GM21717 (cell line): ENCODE measurements around the gene TNS1.

Experiments used
- ATAC-seq: cut with Tn5 transposase; IDR thresholded peaks from one replicate; pipeline ENCODE4 v1.9.1; 2021; ENCODE audit warnings: mild to moderate bottlenecking, moderate library complexity; ENCODE audit not compliant: unreplicated experiment

TNS1 gene

GRCh38 chr2:217837530-217837929 lies 165.3 kb downstream of the TNS1 start:
- ATAC-seq: no peak

- ATAC-seq: no peak
These were observed 165.8 kb downstream of the TNS1 start for GRCh38 chr2:217836901-217837491.

- no peak for ATAC-seq
These were observed 166.6 kb downstream of the TNS1 start for GRCh38 chr2:217835931-217836891.

DNA sequence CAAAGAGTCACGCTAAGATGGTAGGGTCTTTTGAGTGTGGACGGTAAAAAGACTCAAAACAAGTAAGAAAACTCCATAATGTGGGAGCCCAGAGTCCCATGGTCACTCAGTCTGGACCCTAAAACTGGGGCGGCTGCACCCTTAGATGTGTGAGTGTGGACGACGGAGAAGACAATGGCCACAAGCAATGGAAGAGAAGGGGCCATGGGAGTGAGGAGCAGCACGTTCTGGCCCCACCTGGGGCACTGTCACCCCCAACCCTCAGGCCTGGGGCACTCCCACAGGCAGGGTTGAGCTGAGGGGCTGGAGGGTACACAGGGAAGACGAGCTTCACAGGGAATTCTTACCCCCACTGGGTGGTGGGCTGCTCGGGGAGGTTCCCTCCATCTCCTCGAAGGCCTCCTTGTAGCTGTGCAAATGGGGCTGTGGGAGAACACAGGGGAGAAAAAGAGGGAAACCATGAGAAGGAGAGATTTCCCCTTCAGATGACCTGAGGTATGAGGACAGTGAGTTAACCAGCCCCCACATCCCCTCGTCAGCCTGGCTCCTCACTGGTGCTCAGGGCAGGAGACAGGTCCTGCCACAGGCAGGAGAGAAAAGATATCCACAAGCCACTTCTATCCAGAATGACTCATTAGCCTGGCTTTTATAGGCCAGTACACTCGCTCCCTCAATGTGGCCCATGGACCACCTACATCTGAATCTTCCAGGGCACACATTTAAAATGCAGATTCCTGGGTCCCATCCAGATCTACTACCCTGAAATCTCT lies 167.9 kb downstream of the TNS1 start:
- ATAC-seq: no peak

GRCh38 chr2:217834057-217834620 lies 168.7 kb downstream of the TNS1 start:
- no peak for ATAC-seq

GRCh38 chr2:217833439-217833838 lies 169.4 kb downstream of the TNS1 start:
- no peak for ATAC-seq

GRCh38 chr2:217832987-217833386 lies 169.8 kb downstream of the TNS1 start:
- no peak for ATAC-seq

- ATAC-seq: no peak
These were observed 170.7 kb downstream of the TNS1 start for GRCh38 chr2:217832115-217832514.

- no peak for ATAC-seq
These were observed 171.5 kb downstream of the TNS1 start for GRCh38 chr2:217831306-217831705.

GRCh38 chr2:217830807-217831206 lies 172.0 kb downstream of the TNS1 start:
- ATAC-seq: no peak

DNA sequence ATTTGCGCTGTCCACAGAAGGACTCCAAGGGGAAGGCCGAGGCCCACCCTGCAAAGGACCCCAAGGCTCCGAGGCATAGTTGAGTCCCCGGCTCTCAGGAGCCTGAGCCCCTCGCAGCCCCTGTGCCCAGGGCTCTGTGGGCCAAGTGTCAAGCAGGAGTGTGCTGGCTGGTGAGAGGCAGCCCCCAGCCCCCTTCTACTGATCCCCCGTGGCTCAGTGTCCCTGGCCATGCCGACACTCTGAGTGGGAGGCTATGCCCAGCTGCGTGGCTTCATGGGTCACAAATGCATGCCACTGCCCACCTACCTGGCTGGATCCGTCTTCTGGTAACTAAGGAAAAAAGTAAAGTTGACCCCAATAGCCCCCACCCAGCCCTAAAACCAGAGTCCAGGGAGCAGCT lies 172.7 kb downstream of the TNS1 start:
- ATAC-seq: no peak

GRCh38 chr2:217829420-217829819 lies 173.4 kb downstream of the TNS1 start:
- no peak for ATAC-seq

- no peak for ATAC-seq
These were observed 174.5 kb downstream of the TNS1 start for GRCh38 chr2:217828336-217828735.

DNA sequence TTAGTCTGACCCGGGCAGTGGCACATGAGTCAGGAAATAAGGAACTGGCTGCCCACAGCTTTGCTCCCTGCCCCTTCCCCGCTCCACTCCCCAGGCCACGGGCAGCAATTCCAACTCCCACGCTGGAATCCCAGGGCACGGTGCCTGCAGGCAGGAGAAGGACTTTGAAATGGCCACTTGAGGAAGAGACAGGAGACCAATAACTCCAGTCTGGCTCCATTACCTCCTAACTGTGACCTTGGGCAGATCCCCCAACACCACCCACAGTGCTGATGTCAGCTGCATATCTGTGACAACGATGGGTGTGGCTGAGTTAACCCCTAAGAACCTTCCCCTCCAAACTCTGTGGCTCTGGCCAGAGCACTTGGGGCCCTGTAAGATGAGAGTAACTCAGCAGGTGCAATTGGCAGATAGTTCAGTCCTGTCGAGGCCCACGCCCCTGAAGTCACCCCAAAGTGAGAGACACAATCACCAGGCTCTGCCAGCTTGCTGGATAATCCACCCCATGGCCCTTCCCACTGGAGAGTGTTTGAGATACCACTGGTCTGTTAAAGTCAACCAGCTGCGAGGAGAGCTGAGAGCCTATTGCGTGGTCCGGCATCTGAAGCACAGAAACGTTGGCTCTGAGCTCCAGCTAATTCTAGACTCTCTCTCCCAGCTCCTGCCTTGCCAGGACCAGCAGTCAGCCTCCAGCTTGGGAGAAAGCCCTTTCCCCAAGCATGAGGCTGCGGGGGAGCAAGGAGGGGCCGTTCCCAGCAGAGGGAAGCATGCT lies 175.2 kb downstream of the TNS1 start:
- no peak for ATAC-seq

DNA sequence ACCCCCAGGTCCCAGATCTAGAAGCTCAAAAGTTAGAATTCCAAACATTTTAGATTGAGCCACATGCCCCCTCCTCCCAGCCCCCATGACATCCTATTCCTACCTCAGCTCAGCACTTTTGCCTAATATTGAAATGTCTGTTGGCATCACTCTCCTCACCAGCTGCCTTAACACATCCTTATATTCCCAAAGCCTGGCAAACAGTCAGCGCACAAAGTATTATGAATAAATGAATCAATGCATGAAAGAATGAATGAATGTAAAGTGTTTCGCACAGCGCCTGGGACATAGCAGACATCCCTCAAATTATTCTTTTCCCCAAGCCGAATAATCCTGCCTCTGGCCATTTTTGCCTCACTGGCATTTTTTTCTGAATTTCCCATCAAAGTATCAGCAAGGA lies 175.8 kb downstream of the TNS1 start:
- no peak for ATAC-seq

DNA sequence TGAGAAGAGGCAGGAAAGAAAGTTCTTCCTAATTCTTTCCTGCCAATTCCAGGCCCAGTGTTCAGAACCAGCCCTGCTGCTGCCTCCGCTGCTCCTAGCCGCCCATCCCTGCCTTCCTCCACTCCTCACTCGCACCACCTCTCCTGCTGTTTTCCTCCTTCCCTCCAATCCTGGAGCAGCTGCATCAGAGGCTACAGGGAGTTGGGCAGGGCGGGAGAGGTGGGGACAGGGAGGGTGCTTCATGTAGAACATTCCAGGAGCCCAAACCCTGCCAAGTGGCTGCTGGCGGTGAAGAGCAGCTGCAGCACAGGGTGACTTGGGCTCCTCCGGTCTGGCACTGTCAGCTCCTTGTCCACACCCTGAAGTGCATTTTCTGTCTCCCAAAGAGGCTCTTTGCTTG lies 176.3 kb downstream of the TNS1 start:
- no peak for ATAC-seq

- ATAC-seq: no peak
These were observed 177.1 kb downstream of the TNS1 start for GRCh38 chr2:217825469-217826235.

DNA sequence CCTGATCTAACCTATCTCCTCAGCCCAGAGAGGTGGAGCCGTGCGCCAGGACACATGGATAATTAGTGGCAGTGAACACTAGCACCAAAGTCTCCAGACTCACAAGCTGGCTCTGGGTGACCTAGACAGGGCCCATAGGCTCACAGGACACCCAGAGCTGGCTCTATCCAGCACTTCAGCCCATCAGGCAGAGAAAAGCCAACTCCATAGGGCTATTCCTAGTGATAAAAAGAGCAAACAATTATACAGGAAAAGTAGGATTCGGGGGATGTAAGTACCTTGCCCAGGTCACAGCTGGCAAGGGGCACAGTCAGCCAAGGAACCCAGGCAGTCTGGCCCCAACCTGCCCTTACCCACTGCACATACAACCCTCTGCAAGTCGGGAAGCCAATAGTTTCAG lies 178.6 kb downstream of the TNS1 start:
- no peak for ATAC-seq

DNA sequence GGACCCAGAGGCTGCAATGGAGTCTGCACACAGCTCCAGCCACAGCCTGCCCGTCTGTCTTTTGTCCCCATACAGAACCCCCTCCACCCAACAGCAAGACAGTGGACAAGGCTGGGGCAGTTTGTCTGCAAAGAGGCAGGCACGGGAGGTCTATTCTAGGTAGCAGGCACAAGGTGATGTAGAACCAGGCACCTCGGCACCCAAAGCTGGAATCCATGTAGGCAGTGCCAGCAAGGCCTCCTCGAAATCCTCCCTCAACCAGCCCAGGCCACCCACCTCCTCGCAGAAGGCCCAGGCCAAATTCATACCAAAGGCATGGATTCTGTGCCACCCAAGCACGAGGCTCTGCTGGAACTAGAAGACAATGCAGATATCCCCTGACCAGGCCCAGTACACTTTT lies 179.2 kb downstream of the TNS1 start:
- no peak for ATAC-seq
